GM18951 (cell line): ENCODE measurements around the gene CCR1.
"Not testable (repeated sequence)": the region's sequence is repeated elsewhere in the genome, so short reads cannot be mapped to it uniquely, and the experiment has no call there.

ENCODE experiments used
- POLR2A ChIP-seq: IDR thresholded peaks from 4 replicates; pipeline ENCODE4 v1.6.1; 2011; ENCODE audit warnings: mild to moderate bottlenecking; ENCODE audit not compliant: insufficient read length, insufficient read depth; ENCODE audit errors: extremely low read depth
- in situ Hi-C: fragments of 300-500 bp; cut with MboI; formaldehyde crosslinking; loops from one replicate; pipeline ENCODE4 v1.12.0; 2022; ENCODE audit warnings: low sequenced_read_pairs, mixed read lengths, inconsistent platforms; ENCODE audit not compliant: unreplicated experiment

Gene CCR1

GRCh38 chr3:46186471-46187340, 21.4 kb downstream of the CCR1 start:
- in situ Hi-C loops: no loop called here
- TF ChIP-seq POLR2A: no peak

- TF ChIP-seq POLR2A: no peak
- in situ Hi-C loops: no loop called here
Measured at GRCh38 chr3:46184469-46184868, 23.6 kb downstream of the CCR1 start.

GRCh38 chr3:46183330-46183729, 24.8 kb downstream of the CCR1 start:
- TF ChIP-seq POLR2A: no peak
- in situ Hi-C loops: no loop called here

GRCh38 chr3:46168583-46169345, 39.3 kb downstream of the CCR1 start:
- in situ Hi-C loops: no loop called here
- no peak for TF ChIP-seq POLR2A

- in situ Hi-C loops: no loop called here
- no peak for TF ChIP-seq POLR2A
Measured at GRCh38 chr3:46163556-46164041, 44.5 kb downstream of the CCR1 start.

- in situ Hi-C loops: no loop called here
- TF ChIP-seq POLR2A: no peak
Measured at GRCh38 chr3:46162975-46163555, 45.0 kb downstream of the CCR1 start.

GRCh38 chr3:46157685-46158084, 50.4 kb downstream of the CCR1 start:
- in situ Hi-C loops: not testable (repeated sequence)

- in situ Hi-C loops: no loop called here
- TF ChIP-seq POLR2A: no peak
Measured at GRCh38 chr3:46154311-46154710, 53.8 kb downstream of the CCR1 start.
